GM12891 (cell line): ENCODE data around the gene TTN.

Experiments used
- POLR2A ChIP-seq: IDR thresholded peaks from 2 replicates; pipeline ENCODE4 v1.6.1; 2011; ENCODE audit warnings: low read depth, low read length, control low read depth
- POLR2AphosphoS5 ChIP-seq: IDR thresholded peaks from 2 replicates; pipeline ENCODE4 v1.6.1; 2011; ENCODE audit warnings: low read depth, low read length, control low read depth
- TAF1 ChIP-seq: IDR thresholded peaks from 2 replicates; pipeline ENCODE4 v1.6.1; 2011; ENCODE audit warnings: low read depth, low read length, control low read depth

DNA sequence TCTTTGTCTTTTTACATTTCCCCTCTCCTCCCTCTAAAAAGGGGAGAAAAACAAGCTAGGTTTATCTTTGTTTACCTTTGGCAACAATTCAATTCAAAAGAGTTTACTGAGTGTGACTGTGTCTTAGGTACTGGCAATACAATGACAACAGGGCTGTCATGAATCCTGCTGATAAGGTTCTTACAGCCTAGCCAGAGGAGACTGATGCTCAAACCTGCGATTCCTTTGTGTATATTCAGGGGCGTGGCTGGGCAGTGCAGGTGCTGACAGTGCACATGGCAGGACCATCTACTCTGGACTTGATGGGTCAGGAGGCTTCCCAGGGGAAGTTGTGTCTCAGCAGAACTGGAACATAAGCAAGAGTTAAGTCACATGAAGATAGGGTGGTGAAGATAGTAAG is 23.2 kb upstream of the TTN start:
- no peak for TF ChIP-seq POLR2A
- TF ChIP-seq TAF1 = no peak
- TF ChIP-seq POLR2AphosphoS5 = no peak
